COR-L47 (cell line): Measurements from ENCODE around the gene ABCC3.

Experiments used
- DNase-seq: peaks from one replicate; lab custom pipeline; 2025; lab: John Stamatoyannopoulos, UW

ABCC3 gene

GRCh38 chr17:50634224-50634914 is at the start of gene ABCC3:
TSS of gene ABCC3 (plus strand) at chr17:50634881. CDS start at chr17:50634937, 56 bp downstream.
- no peak for DNase-seq

GRCh38 chr17:50585346-50585745 is 49.3 kb upstream of the ABCC3 start:
- no peak for DNase-seq

GRCh38 chr17:50585891-50586290 is 48.8 kb upstream of the ABCC3 start:
- DNase-seq = no peak

GRCh38 chr17:50586421-50587247 is 48.0 kb upstream of the ABCC3 start:
- DNase-seq = no peak

GRCh38 chr17:50587571-50587970 is 47.1 kb upstream of the ABCC3 start:
- no peak for DNase-seq

GRCh38 chr17:50588391-50589049 is 46.2 kb upstream of the ABCC3 start:
- no peak for DNase-seq

- DNase-seq = no peak
These were observed 45.5 kb upstream of the ABCC3 start for GRCh38 chr17:50589095-50589705.

GRCh38 chr17:50590946-50591737 is 43.5 kb upstream of the ABCC3 start:
- DNase-seq = no peak

GRCh38 chr17:50593321-50593720 is 41.4 kb upstream of the ABCC3 start:
- peak; percentile 71 for DNase-seq

- DNase-seq = no peak
These were observed 40.4 kb upstream of the ABCC3 start for GRCh38 chr17:50594128-50594823.

GRCh38 chr17:50594892-50595291 is 39.8 kb upstream of the ABCC3 start:
- no peak for DNase-seq

GRCh38 chr17:50596191-50597037 is 38.3 kb upstream of the ABCC3 start:
- DNase-seq = no peak

GRCh38 chr17:50598487-50598886 is 36.2 kb upstream of the ABCC3 start:
- no peak for DNase-seq

- no peak for DNase-seq
These were observed 35.1 kb upstream of the ABCC3 start for GRCh38 chr17:50599606-50600005.

- DNase-seq = no peak
These were observed 32.8 kb upstream of the ABCC3 start for GRCh38 chr17:50601823-50602375.

GRCh38 chr17:50602836-50603235 is 31.8 kb upstream of the ABCC3 start:
- no peak for DNase-seq

- peak; percentile 68 for DNase-seq
These were observed 31.3 kb upstream of the ABCC3 start for GRCh38 chr17:50603340-50603739.

- DNase-seq = peak; percentile 92
These were observed 30.2 kb upstream of the ABCC3 start for GRCh38 chr17:50604513-50604912.

GRCh38 chr17:50605429-50605828 is 29.3 kb upstream of the ABCC3 start:
- DNase-seq = no peak
